ENCODE measurements around the gene LRRC17. TPM values are rescaled to one million over a fixed set of nuclear protein-coding genes. Genes with fewer than 3 reads are reported as not detected.
A peak's percentile ranks its signal among the peaks of the same experiment; 100 is the strongest.

Gene LRRC17
- polyA plus RNA-seq, 3 donors: 0.04 TPM; not detected in 2

- intact Hi-C loops (cut with micrococcal nuclease): no loop called here
- Mint-ChIP-seq H3K4me3 (no peak overlapping the region), H3K4me1 (peaks cover 15% of the 10 kb centered on the region), H3K9me3 (peaks cover 0 to 3% (median 0%) of the 10 kb centered on the region in 7 donors), H3K27me3 (ENCODE audit: low read depth in 3 of 3) (no peaks in the 10 kb centered on the region), H3K27ac (no peak overlapping the region), H3K36me3 (peaks cover 0 to 4% of the 10 kb centered on the region in 2 donors)
- WGBS (ENCODE audit: insufficient coverage): 100% methylated on average over 2 of the region's 2 CpGs
- H3K79me2 ChIP-seq (ENCODE audit: insufficient read depth, low read length): no peaks in the 10 kb centered on the region
- TF ChIP-seq, protein P1, sequence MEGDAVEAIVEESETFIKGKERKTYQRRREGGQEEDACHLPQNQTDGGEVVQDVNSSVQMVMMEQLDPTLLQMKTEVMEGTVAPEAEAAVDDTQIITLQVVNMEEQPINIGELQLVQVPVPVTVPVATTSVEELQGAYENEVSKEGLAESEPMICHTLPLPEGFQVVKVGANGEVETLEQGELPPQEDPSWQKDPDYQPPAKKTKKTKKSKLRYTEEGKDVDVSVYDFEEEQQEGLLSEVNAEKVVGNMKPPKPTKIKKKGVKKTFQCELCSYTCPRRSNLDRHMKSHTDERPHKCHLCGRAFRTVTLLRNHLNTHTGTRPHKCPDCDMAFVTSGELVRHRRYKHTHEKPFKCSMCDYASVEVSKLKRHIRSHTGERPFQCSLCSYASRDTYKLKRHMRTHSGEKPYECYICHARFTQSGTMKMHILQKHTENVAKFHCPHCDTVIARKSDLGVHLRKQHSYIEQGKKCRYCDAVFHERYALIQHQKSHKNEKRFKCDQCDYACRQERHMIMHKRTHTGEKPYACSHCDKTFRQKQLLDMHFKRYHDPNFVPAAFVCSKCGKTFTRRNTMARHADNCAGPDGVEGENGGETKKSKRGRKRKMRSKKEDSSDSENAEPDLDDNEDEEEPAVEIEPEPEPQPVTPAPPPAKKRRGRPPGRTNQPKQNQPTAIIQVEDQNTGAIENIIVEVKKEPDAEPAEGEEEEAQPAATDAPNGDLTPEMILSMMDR (IDR thresholded peaks at IDR 0.05): no peak
- H3K4me3 ChIP-seq (replicated peaks in 1 of 3; ENCODE audit: low read depth in 2 of 3, low read length in 3 of 3): no peak overlapping the region
- DNase-seq: no peak
- peaks cover 2 to 5% of the 10 kb centered on the region in 2 donors for H3K4me1 ChIP-seq (ENCODE audit: control insufficient read depth in 1 of 2, insufficient read depth in 2 of 2, low read length in 2 of 2)
- no peak overlapping the region for H3K27ac ChIP-seq (ENCODE audit: low read depth in 1 of 2, low read length in 2 of 2)
- H3K9me3 ChIP-seq (replicated peaks in 1 of 2; ENCODE audit: control insufficient read depth in 1 of 2, insufficient read depth in 1 of 2, low read length in 2 of 2): no peaks in the 10 kb centered on the region
- H3K36me3 ChIP-seq (replicated peaks in 1 of 2; ENCODE audit: control insufficient read depth in 1 of 2, insufficient read depth in 2 of 2, low read length in 2 of 2): no peaks in the 10 kb centered on the region
- H3K27me3 ChIP-seq (ENCODE audit: control insufficient read depth in 2 of 2, insufficient read depth in 2 of 2, low read length in 2 of 2): no peaks in the 10 kb centered on the region
- H4K20me1 ChIP-seq (ENCODE audit: insufficient read depth, low read length): no peaks in the 10 kb centered on the region
- H2AFZ ChIP-seq (ENCODE audit: insufficient read depth, low read depth, low read length, poor library complexity, severe bottlenecking): no peak overlapping the region
- H3K4me2 ChIP-seq (replicated peaks; ENCODE audit: extremely low read depth, low read length, poor library complexity, severe bottlenecking): no peak overlapping the region
- H3K9ac ChIP-seq (ENCODE audit: insufficient read depth, low read length, poor library complexity, severe bottlenecking): no peak overlapping the region
Measured at GRCh38 chr7:102872460-102872859, 40.3 kb upstream of the LRRC17 start.

- Mint-ChIP-seq H3K4me3 (no peak overlapping the region), H3K9me3 (peaks cover 0 to 3% (median 0%) of the 10 kb centered on the region in 7 donors), H3K27me3 (ENCODE audit: low read depth in 3 of 3) (no peaks in the 10 kb centered on the region), H3K36me3 (peaks cover 0 to 4% of the 10 kb centered on the region in 2 donors), H3K4me1 (peaks cover 15% of the 10 kb centered on the region), H3K27ac (peak overlapping the region in 1 of 7 donors; percentile 46)
- Histone ChIP-seq H3K27ac (ENCODE audit: low read depth in 1 of 2, low read length in 2 of 2) (no peak overlapping the region), H3K36me3 (replicated peaks in 1 of 2; ENCODE audit: control insufficient read depth in 1 of 2, insufficient read depth in 2 of 2, low read length in 2 of 2) (no peaks in the 10 kb centered on the region), H3K9me3 (replicated peaks in 1 of 2; ENCODE audit: control insufficient read depth in 1 of 2, insufficient read depth in 1 of 2, low read length in 2 of 2) (no peaks in the 10 kb centered on the region), H3K4me1 (ENCODE audit: control insufficient read depth in 1 of 2, insufficient read depth in 2 of 2, low read length in 2 of 2) (peaks cover 2 to 5% of the 10 kb centered on the region in 2 donors), H3K4me3 (replicated peaks in 1 of 3; ENCODE audit: low read depth in 2 of 3, low read length in 3 of 3) (no peak overlapping the region), H4K20me1 (ENCODE audit: insufficient read depth, low read length) (no peaks in the 10 kb centered on the region), H3K4me2 (replicated peaks; ENCODE audit: extremely low read depth, low read length, poor library complexity, severe bottlenecking) (no peak overlapping the region), H3K27me3 (ENCODE audit: control insufficient read depth in 2 of 2, insufficient read depth in 2 of 2, low read length in 2 of 2) (no peaks in the 10 kb centered on the region), H2AFZ (ENCODE audit: insufficient read depth, low read depth, low read length, poor library complexity, severe bottlenecking) (no peak overlapping the region), H3K9ac (ENCODE audit: insufficient read depth, low read length, poor library complexity, severe bottlenecking) (no peak overlapping the region), H3K79me2 (ENCODE audit: insufficient read depth, low read length) (no peaks in the 10 kb centered on the region)
- TF ChIP-seq, protein P1 (IDR thresholded peaks at IDR 0.05): no peak
- no peak for DNase-seq
- intact Hi-C loops (cut with micrococcal nuclease): no loop called here
- 100% methylated on average over 3 of the region's 4 CpGs for WGBS (ENCODE audit: insufficient coverage)
Measured at GRCh38 chr7:102873470-102874165, 39.2 kb upstream of the LRRC17 start.

Data from CD14-positive monocyte (primary cell).